HUES48 (cell line): ENCODE measurements around the gene SCARF1.
A peak's percentile ranks its signal among the peaks of the same experiment; 100 is the strongest.

ENCODE experiments used
- H3K27ac ChIP-seq: one replicate; pipeline ENCODE4 v1.7.0; 2013; ENCODE audit warnings: low read depth, low read length, inconsistent platforms
- H3K27me3 ChIP-seq: 2 replicates; pipeline ENCODE4 v1.6.1; 2013; ENCODE audit warnings: mild to moderate bottlenecking, low read length; ENCODE audit not compliant: control insufficient read depth, insufficient read depth
- H3K36me3 ChIP-seq: 2 replicates; pipeline ENCODE4 v1.6.1; 2013; ENCODE audit warnings: low read length; ENCODE audit not compliant: control insufficient read depth, insufficient read depth
- H3K4me1 ChIP-seq: 2 replicates; pipeline ENCODE4 v1.6.1; 2013; ENCODE audit warnings: mild to moderate bottlenecking, low read length; ENCODE audit not compliant: control insufficient read depth, insufficient read depth
- H3K4me3 ChIP-seq: 2 replicates; pipeline ENCODE4 v1.5.1; 2013; ENCODE audit warnings: mild to moderate bottlenecking, low read depth, low read length
- H3K9ac ChIP-seq: 2 replicates; pipeline ENCODE4 v1.6.1; 2013; ENCODE audit warnings: mild to moderate bottlenecking, low read depth, low read length, moderate library complexity
- H3K9me3 ChIP-seq: 2 replicates; pipeline ENCODE4 v1.6.1; 2013; ENCODE audit warnings: low read length; ENCODE audit not compliant: control insufficient read depth, insufficient read depth

SCARF1 gene

GRCh38 chr17:1608676-1609075 lies 36.9 kb downstream of the SCARF1 start:
- Histone ChIP-seq H3K4me1 (peaks cover 3% of the 10 kb centered on the region; the same call in 1 of the 2 replicates), H3K27me3 (no peaks in the 10 kb centered on the region), H3K9ac (no peak overlapping the region), H3K36me3 (no peaks in the 10 kb centered on the region), H3K9me3 (no peaks in the 10 kb centered on the region), H3K4me3 (no peak overlapping the region), H3K27ac (no peak overlapping the region)

- peaks cover 3% of the 10 kb centered on the region; the same call in 1 of the 2 replicates for H3K4me1 ChIP-seq
Observed at GRCh38 chr17:1607971-1608320, 37.6 kb downstream of the SCARF1 start.

DNA sequence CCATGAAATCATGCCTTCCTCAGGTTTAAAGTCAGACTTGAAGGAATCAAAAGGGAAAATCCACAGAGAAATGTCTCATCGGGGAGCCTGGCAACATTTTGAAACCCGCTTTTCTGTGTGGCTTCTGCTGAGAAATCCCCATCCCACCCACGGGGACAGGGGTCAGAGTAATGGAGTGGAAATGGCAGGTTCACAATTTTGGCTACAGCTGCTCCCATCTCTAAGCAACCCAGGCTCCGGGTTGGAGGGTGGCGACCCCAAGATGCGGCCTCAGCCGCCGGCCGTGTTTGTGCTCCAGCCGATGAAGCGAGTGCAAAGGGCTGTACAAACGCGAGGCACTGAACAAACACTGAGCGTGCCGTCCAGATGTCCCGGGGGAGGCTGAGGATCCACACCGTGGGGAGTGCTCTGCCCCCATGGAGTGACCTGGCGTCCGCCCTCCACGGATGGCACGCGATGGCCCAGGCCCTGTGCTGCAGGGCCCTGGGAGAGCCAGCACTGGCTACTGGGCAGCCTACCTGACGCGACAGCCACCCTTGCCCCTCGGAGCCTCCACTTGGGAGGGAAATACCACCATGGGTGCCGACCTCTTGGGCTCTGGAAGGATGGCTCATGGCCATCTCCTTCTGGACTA lies 39.1 kb downstream of the SCARF1 start:
- Histone ChIP-seq H3K4me1 (peaks cover 3% of the 10 kb centered on the region; the same call in 1 of the 2 replicates), H3K4me3 (no peak overlapping the region), H3K36me3 (no peaks in the 10 kb centered on the region), H3K27me3 (no peaks in the 10 kb centered on the region), H3K27ac (no peak overlapping the region), H3K9ac (no peak overlapping the region), H3K9me3 (no peaks in the 10 kb centered on the region)

More at GRCh38 chr17:1607971-1608320, 37.6 kb downstream of the SCARF1 start:
- Histone ChIP-seq H3K36me3 (no peaks in the 10 kb centered on the region), H3K27me3 (no peaks in the 10 kb centered on the region), H3K9ac (no peak overlapping the region), H3K9me3 (no peaks in the 10 kb centered on the region), H3K4me3 (no peak overlapping the region), H3K27ac (no peak overlapping the region)

DNA sequence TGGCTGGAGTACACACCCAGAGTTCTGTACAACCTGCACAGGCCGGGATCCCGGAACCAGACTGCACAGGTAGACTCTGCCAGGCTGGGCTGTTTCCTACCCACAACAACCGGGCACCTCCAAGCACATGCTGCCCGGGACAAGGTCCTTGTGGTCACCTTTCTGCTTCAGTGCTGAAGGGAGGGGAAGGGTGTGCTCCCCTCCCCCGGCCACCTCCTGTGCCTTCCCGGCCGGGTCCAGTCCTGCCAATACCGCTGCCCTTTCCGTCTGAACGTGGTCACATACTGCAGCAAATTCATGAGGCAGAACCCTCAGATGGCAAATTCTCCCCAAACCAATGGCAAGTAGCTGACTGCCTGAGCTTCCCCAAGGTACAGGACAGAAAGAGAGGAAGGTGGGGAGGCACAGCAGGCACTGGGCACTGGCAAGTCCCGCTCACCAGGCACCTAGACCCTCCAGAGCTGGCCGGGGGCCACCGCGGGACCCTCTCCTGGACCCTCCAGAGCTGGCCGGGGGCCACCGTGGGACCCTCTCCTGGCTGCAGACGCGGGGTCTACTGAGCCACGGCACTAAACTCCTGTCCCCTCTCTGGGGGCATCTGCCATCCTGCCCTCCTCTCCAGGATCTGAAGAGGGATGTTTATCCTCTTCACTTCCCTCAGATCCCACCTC lies 39.7 kb downstream of the SCARF1 start:
- Histone ChIP-seq H3K9me3 (no peaks in the 10 kb centered on the region), H3K4me3 (no peak overlapping the region), H3K27ac (no peak overlapping the region), H3K9ac (no peak overlapping the region), H3K27me3 (no peaks in the 10 kb centered on the region), H3K4me1 (peaks cover 3% of the 10 kb centered on the region; the same call in 1 of the 2 replicates), H3K36me3 (no peaks in the 10 kb centered on the region)

- H3K9me3 ChIP-seq, result no peaks in the 10 kb centered on the region
- no peaks in the 10 kb centered on the region for H3K36me3 ChIP-seq
- H3K27ac ChIP-seq, result peak overlapping the region; percentile 17
- no peak overlapping the region for H3K4me3 ChIP-seq
- no peaks in the 10 kb centered on the region for H3K27me3 ChIP-seq
- peaks cover 3% of the 10 kb centered on the region; the same call in 1 of the 2 replicates for H3K4me1 ChIP-seq
- H3K9ac ChIP-seq, result no peak overlapping the region
Observed at GRCh38 chr17:1604831-1605528, 40.6 kb downstream of the SCARF1 start.

DNA sequence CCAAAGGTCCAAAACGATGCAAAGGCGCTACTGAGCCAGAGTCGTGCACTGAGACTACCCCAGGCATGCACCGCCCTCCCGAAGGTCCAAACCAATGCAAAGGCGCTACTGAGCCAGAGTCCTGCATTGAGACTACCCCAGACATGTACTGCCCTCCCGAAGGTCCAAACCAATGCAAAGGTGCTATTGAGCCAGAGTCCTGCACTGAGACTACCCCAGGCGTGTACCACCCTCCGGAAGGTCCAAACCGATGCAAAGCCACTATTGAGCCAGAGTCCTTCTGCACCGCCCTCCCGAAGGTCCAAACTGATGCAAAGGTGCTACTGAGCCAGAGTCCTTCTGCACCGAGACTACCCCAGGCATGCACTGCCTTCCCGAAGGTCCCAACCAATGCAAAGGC lies 44.0 kb downstream of the SCARF1 start:
- Histone ChIP-seq H3K4me1 (peaks cover 3% of the 10 kb centered on the region; the same call in 1 of the 2 replicates), H3K9me3 (no peaks in the 10 kb centered on the region), H3K27me3 (no peaks in the 10 kb centered on the region), H3K4me3 (no peak overlapping the region), H3K36me3 (no peaks in the 10 kb centered on the region), H3K9ac (no peak overlapping the region), H3K27ac (no peak overlapping the region)

DNA sequence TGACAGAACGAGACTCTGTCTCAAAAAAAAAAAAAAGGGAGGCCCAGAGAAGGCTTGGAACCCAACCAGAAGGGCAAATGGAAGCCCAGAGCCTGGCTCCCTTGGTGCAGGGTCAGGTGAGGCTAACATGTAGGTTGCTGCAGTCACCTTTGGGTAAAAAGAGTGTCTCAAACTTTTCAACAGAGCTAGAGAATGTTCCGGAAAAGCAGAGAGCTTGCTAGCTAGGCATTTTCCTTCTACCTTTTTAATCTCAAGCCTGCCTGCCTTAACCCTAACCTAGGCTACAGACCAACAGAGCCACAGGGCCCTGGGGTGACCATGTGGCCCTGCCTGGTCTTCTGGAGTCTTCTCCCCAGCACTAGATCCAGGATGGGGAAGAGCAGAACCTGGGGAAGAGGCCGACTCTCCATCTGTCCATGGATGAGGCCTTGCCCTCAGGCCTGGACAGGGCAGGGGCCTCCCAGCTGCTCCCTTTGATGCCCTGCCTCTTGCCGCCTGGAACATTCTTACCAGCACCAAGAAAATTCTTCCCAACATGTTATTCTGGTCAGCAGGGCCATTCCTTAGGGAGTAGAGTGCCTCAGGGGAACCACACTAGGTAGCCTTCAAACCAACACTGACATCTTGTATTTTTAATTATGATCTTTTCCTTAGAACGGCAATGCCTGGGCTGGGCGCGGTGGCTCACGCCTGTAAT lies 47.0 kb downstream of the SCARF1 start:
- no peak overlapping the region for H3K27ac ChIP-seq
- no peaks in the 10 kb centered on the region for H3K36me3 ChIP-seq
- no peaks in the 10 kb centered on the region for H3K9me3 ChIP-seq
- no peak overlapping the region for H3K9ac ChIP-seq
- no peaks in the 10 kb centered on the region for H3K27me3 ChIP-seq
- no peak overlapping the region for H3K4me3 ChIP-seq
- no peaks in the 10 kb centered on the region for H3K4me1 ChIP-seq

DNA sequence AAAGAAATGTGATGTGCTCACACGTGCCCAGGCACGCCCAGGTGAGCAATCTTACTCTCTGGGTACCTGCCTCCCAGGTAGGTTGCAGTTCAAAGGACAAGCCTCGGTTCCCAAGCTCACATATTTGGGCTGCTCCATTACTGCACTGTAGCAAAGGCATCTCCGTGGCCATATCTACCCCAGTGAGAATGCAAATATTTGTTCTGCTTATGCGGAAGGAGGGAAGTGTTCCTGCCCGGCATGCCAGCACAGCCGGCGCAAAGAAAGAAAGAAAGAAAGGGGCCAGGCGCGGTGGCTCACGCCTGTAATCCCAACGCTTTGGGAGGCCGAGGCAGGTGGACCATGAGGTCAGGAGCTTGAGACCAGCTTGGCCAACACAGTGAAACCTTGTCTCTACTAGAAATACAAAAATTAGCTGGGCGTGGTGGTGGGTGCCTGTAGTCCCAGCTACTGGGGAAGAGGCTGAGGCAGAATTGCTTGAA lies 47.6 kb downstream of the SCARF1 start:
- Histone ChIP-seq H3K9ac (no peak overlapping the region), H3K4me1 (no peaks in the 10 kb centered on the region), H3K27ac (no peak overlapping the region), H3K9me3 (no peaks in the 10 kb centered on the region), H3K4me3 (no peak overlapping the region), H3K36me3 (no peaks in the 10 kb centered on the region), H3K27me3 (no peaks in the 10 kb centered on the region)

DNA sequence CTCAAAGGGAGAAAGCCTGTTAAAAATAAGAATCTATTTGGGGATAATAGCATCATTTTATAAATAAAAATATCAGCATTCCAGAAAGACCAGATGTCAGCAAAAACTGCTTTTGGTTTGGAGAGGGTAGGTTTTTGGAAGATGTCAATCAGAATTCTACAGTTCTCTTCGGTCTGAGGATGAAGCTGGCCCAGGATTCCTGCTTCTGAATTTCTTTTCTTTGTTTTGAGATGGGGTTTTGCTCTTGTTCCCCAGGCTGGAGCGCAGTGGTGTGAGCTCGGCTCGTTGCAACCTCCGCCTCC lies 52.0 kb downstream of the SCARF1 start:
- 0 out of 2 replicates have a peak, but pooled peaks cover 7% of the 10 kb centered on the region for H3K36me3 ChIP-seq
- no peaks in the 10 kb centered on the region for H3K27me3 ChIP-seq
- H3K9me3 ChIP-seq, result no peaks in the 10 kb centered on the region
- H3K4me3 ChIP-seq, result no peak overlapping the region
- H3K9ac ChIP-seq, result no peak overlapping the region
- H3K27ac ChIP-seq, result no peak overlapping the region
- H3K4me1 ChIP-seq, result no peaks in the 10 kb centered on the region

DNA sequence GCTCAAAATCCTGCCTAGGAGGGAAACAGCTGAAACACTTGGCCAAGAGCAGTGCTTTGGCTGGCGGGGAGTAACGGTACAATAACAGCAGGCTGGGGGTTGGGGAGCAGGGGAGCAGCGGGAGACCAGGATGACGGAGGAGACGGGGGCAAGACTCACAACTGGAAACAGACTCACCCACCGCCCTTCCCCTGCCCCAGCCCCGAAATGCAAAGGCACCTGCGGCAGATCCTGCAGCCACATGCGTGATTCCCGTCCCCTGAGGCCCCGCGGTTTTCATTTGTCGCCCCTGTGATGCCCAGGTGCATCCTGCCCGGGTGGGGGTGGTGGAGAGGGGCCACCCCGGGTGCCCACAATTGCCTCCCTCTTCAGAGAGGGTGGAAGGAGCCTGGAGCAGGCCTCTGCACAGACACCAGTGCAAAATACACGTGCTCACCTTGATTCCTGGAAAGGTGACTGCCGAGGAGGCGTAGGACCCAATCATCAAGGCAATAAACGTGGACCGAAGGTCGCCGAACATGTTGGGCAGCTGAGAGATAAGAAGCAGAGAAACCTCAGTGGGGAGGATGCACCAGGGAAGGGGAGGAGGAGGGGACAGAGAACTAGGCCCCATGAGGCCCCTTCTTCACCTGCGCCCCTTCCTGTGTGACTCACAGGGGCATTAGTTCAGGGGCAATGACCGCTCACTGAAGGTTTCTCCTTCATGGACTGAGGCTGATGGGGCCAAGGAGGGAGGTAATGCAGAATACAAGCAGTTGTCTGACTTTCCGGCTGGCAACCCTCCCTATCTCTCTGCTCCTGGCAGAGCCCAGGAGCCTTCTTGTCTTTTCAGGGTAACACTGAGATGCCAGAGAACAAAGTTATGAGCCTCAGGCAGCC lies 52.5 kb downstream of the SCARF1 start:
- no peak overlapping the region for H3K9ac ChIP-seq

More for the DNA sequence above, 52.5 kb downstream of the SCARF1 start:
- Histone ChIP-seq H3K9me3 (no peaks in the 10 kb centered on the region), H3K4me3 (no peak overlapping the region), H3K36me3 (0 out of 2 replicates have a peak, but pooled peaks cover 7% of the 10 kb centered on the region), H3K27ac (no peak overlapping the region), H3K27me3 (no peaks in the 10 kb centered on the region), H3K4me1 (no peaks in the 10 kb centered on the region)
